PC-3 (cell line): Measurements from ENCODE around the gene TMPRSS2. TPM values are rescaled to one million over a fixed set of nuclear protein-coding genes. Genes with fewer than 3 reads are reported as not detected.

Experiments used
- ATAC-seq: fragments of 200-7000 bp; cut with Tn5 transposase; 2 replicates; pipeline ENCODE4 v1.9.1; 2020; ENCODE audit warnings: mild to moderate bottlenecking, moderate library complexity
- BruUV-seq: library from RNA; stranded (reverse); fragments of 400-500 nt; replicated peaks from 2 replicates; lab custom pipeline; 2021; lab: Mats Ljungman, UMichigan
- CTCF ChIA-PET: fragments of 300-600 bp; sonication (Branson Sonifier 250); formaldehyde crosslinking; loops from one replicate; lab custom pipeline; 2022; ENCODE audit warnings: antibody characterized with exemption; lab: Charles Lee
- POLR2A ChIA-PET: fragments of 300-600 bp; sonication (Branson Sonifier 250); formaldehyde crosslinking; loops from one replicate; lab custom pipeline; 2022; ENCODE audit warnings: antibody characterized with exemption; ENCODE audit not compliant: unreplicated experiment; lab: Charles Lee
- DNase-seq: peaks from one replicate; pipeline ENCODE4 v3.0.0-alpha.2; 2015
- H2AFZ ChIP-seq: fragments of 300-600 bp; sonication (generic); 2 replicates; pipeline ENCODE4 v1.6.0; 2016; ENCODE audit warnings: antibody characterized with exemption, low read length
- H3F3A ChIP-seq: fragments of 300-600 bp; sonication (generic); one replicate; pipeline ENCODE4 v1.6.0; 2017; ENCODE audit warnings: antibody characterized with exemption, low read length, control low read depth, mild to moderate bottlenecking; ENCODE audit not compliant: unreplicated experiment
- H3K27ac ChIP-seq: fragments of 300-600 bp; sonication (generic); 2 replicates; pipeline ENCODE4 v1.5.1; 2016; ENCODE audit warnings: mild to moderate bottlenecking, low read length
- H3K27me3 ChIP-seq: fragments of 300-600 bp; sonication (generic); 2 replicates; pipeline ENCODE4 v1.6.1; 2016; ENCODE audit warnings: low read length, mixed read lengths
- H3K36me3 ChIP-seq: fragments of 300-600 bp; sonication (generic); 2 replicates; pipeline ENCODE4 v1.6.1; 2016; ENCODE audit warnings: low read depth, mixed run types, low read length, mixed read lengths
- H3K4me1 ChIP-seq: fragments of 300-600 bp; sonication (generic); 2 replicates; pipeline ENCODE4 v1.5.1; 2016; ENCODE audit warnings: low read length; ENCODE audit not compliant: insufficient read depth
- H3K4me2 ChIP-seq: fragments of 300-600 bp; sonication (generic); 2 replicates; pipeline ENCODE4 v1.6.0; 2016; ENCODE audit warnings: low read length
- H3K4me3 ChIP-seq: fragments of 300-600 bp; sonication (generic); 2 replicates; pipeline ENCODE4 v1.5.1; 2016; ENCODE audit warnings: mild to moderate bottlenecking, low read length, mixed read lengths
- H3K79me2 ChIP-seq: fragments of 300-600 bp; sonication (generic); 2 replicates; pipeline ENCODE4 v1.6.1; 2017; ENCODE audit warnings: low read length, mixed read lengths
- H3K9ac ChIP-seq: fragments of 300-600 bp; sonication (generic); 2 replicates; pipeline ENCODE4 v1.6.0; 2016; ENCODE audit warnings: mild to moderate bottlenecking, low read length
- H3K9me2 ChIP-seq: fragments of 300-600 bp; sonication (generic); replicated peaks from 2 replicates; pipeline ENCODE4 v1.6.1; 2016; ENCODE audit warnings: mixed run types, low read length, mixed read lengths
- H3K9me3 ChIP-seq: fragments of 300-600 bp; sonication (generic); 2 replicates; pipeline ENCODE4 v1.6.1; 2016; ENCODE audit warnings: low read length, mixed read lengths
- H4K20me1 ChIP-seq: fragments of 300-600 bp; sonication (generic); 2 replicates; pipeline ENCODE4 v1.6.1; 2016; ENCODE audit warnings: low read length, mixed read lengths
- CTCF ChIP-seq: fragments of 300-600 bp; sonication (generic); conservative IDR thresholded peaks from 2 replicates; pipeline ENCODE4 v1.5.1; 2017; ENCODE audit warnings: antibody characterized with exemption, low read depth, mild to moderate bottlenecking, low read length
- EZH2 ChIP-seq: fragments of 300-600 bp; sonication (generic); IDR thresholded peaks from one replicate; pipeline ENCODE4 v1.6.1; 2017; ENCODE audit warnings: antibody characterized with exemption, mild to moderate bottlenecking, low read length; ENCODE audit not compliant: unreplicated experiment
- EZH2phosphoT487 ChIP-seq: fragments of 300-600 bp; sonication (generic); IDR thresholded peaks from 2 replicates; pipeline ENCODE4 v1.6.1; 2018; ENCODE audit warnings: mild to moderate bottlenecking, antibody characterized with exemption, low read length, borderline replicate concordance
- intact Hi-C: fragments of 100-400 bp; cut with micrococcal nuclease; formaldehyde crosslinking; loops from 2 replicates; pipeline ENCODE4 v1.9.0; 2023
- total RNA-seq: library from RNA; depleted of rRNA; stranded (reverse); fragments of >200 nt; gene quantifications from 2 replicates; pipeline ENCODE4 v1.2.3, GENCODE V29; 2014

Gene TMPRSS2
- total RNA-seq, 1 experiment from 2014 or later: 15.8 TPM

- Histone ChIP-seq H3F3A (no peaks in the 10 kb centered on the region), H3K4me1 (peaks cover 20% of the 10 kb centered on the region), H3K9me3 (no peaks in the 10 kb centered on the region), H2AFZ (peak overlapping the region; percentile 83), H3K4me3 (peak overlapping the region; percentile 83; the same call in 1 of the 2 replicates), H3K27me3 (no peaks in the 10 kb centered on the region), H3K36me3 (no peaks in the 10 kb centered on the region), H3K4me2 (peak overlapping the region; percentile 96), H3K27ac (no peak overlapping the region), H3K79me2 (peaks cover 8% of the 10 kb centered on the region), H3K9me2 (no peaks in the 10 kb centered on the region), H4K20me1 (no peaks in the 10 kb centered on the region), H3K9ac (no peak overlapping the region; the same call in 1 of the 2 replicates)
- DNase-seq: no peak
- ChIA-PET CTCF (no interaction called here), POLR2A (no interaction called here)
- ATAC-seq: no peak
- BruUV-seq: no TSS peak
- no peak for TF ChIP-seq EZH2
- no peak for TF ChIP-seq EZH2phosphoT487
- 0 out of 2 replicates have a peak, but pooled peaks have one; percentile 25 for TF ChIP-seq CTCF
- intact Hi-C loops: loop anchor here (5.0 to 10.0 kb wide), 2 partner anchors 166 to 258 kb away; partner anchors contain the start of gene RIPK4
Observed at GRCh38 chr21:41509145-41509496, 1.2 kb upstream of the TMPRSS2 start.

GRCh38 chr21:41508415-41509144, 622 bp upstream of the TMPRSS2 start:
- H3K4me3 ChIP-seq: peak overlapping the region; percentile 83
- H3F3A ChIP-seq: no peaks in the 10 kb centered on the region
- no peaks in the 10 kb centered on the region for H3K9me3 ChIP-seq
- H4K20me1 ChIP-seq: no peaks in the 10 kb centered on the region
- intact Hi-C loops: loop anchor here (1.0 to 10.0 kb wide), 3 partner anchors 72 to 259 kb away; partner anchors contain the start of gene RIPK4
- TF ChIP-seq EZH2: no peak
- TF ChIP-seq CTCF: no peak
- no peak for TF ChIP-seq EZH2phosphoT487
- H2AFZ ChIP-seq: peak overlapping the region; percentile 83
- ChIA-PET CTCF (interaction anchor here (1.0 to 1.8 kb wide), 3 partner anchors 72 to 104 kb away, joined by 3 to 7 read pairs (median 4); no protein-coding TSS in a partner anchor), POLR2A (interaction anchor here (0.6 to 1.0 kb wide), 4 partner anchors 26 to 75 kb away, joined by 4 to 8 read pairs (median 6); no protein-coding TSS in a partner anchor)
- H3K36me3 ChIP-seq: no peaks in the 10 kb centered on the region
- peak overlapping the region; percentile 96 for H3K4me2 ChIP-seq
- no peaks in the 10 kb centered on the region for H3K9me2 ChIP-seq
- no peak for DNase-seq
- H3K9ac ChIP-seq: peak overlapping the region; percentile 61
- ATAC-seq: peak; percentile 28
- no peaks in the 10 kb centered on the region for H3K27me3 ChIP-seq
- BruUV-seq: TSS peak; percentile 72
- peaks cover 20% of the 10 kb centered on the region for H3K4me1 ChIP-seq
- no peak overlapping the region for H3K27ac ChIP-seq
- H3K79me2 ChIP-seq: peaks cover 8% of the 10 kb centered on the region
